PC-9 (cell line): ENCODE data around the gene MAPT. TPM values are rescaled to one million over a fixed set of nuclear protein-coding genes. Genes with fewer than 3 reads are reported as not detected.

Experiments used
- BruUV-seq: library from RNA; stranded (reverse); fragments of 400-500 nt; replicated peaks from 2 replicates; lab custom pipeline; 2021; lab: Mats Ljungman, UMichigan
- CTCF ChIA-PET: fragments of 300-600 bp; sonication (Branson Sonifier 250); formaldehyde crosslinking; loops from one replicate; lab custom pipeline; 2022; ENCODE audit warnings: antibody characterized with exemption; lab: Charles Lee
- POLR2A ChIA-PET: fragments of 300-600 bp; sonication (Branson Sonifier 250); formaldehyde crosslinking; loops from one replicate; lab custom pipeline; 2022; ENCODE audit warnings: antibody characterized with exemption; ENCODE audit not compliant: unreplicated experiment; lab: Charles Lee
- DNase-seq, 2 experiments: peaks; one replicate each; pipeline versions ENCODE4 v3.0.0 to v3.0.0-alpha.2; 2015 to 2022; ENCODE audit warnings: mixed read lengths in 1 of 2
- H2AFZ ChIP-seq: fragments of 200-600 bp; sonication (generic); 2 replicates; pipeline ENCODE4 v1.8.1; 2017; ENCODE audit warnings: antibody characterized with exemption
- H3F3A ChIP-seq: fragments of 200-600 bp; sonication (generic); 2 replicates; pipeline ENCODE4 v1.8.1; 2017; ENCODE audit warnings: antibody characterized with exemption, mild to moderate bottlenecking, low read depth; ENCODE audit not compliant: insufficient read depth
- H3K27ac ChIP-seq: fragments of 200-600 bp; sonication (generic); 2 replicates; pipeline ENCODE4 v1.6.1; 2016; ENCODE audit warnings: mixed run types
- H3K27me3 ChIP-seq: fragments of 200-600 bp; sonication (generic); 2 replicates; pipeline ENCODE4 v1.6.1; 2016; ENCODE audit warnings: low read depth, mixed run types; ENCODE audit not compliant: insufficient read depth
- H3K36me3 ChIP-seq: fragments of 200-600 bp; sonication (generic); 2 replicates; pipeline ENCODE4 v1.6.1; 2016; ENCODE audit warnings: low read depth, mixed run types
- H3K4me1 ChIP-seq: fragments of 200-600 bp; sonication (generic); replicated peaks from 2 replicates; pipeline ENCODE4 v1.6.1; 2016; ENCODE audit warnings: mixed run types; ENCODE audit not compliant: insufficient read depth
- H3K4me2 ChIP-seq: fragments of 200-600 bp; sonication (generic); 2 replicates; pipeline ENCODE4 v1.6.1; 2017; ENCODE audit warnings: mixed run types
- H3K4me3 ChIP-seq: fragments of 200-600 bp; sonication (generic); 2 replicates; pipeline ENCODE4 v1.6.1; 2016; ENCODE audit warnings: mixed run types
- H3K79me2 ChIP-seq: fragments of 200-600 bp; sonication (generic); 2 replicates; pipeline ENCODE4 v1.6.1; 2017; ENCODE audit warnings: low read depth, mixed run types
- H3K9me2 ChIP-seq: fragments of 200-600 bp; sonication (generic); 2 replicates; pipeline ENCODE4 v1.8.1; 2017; ENCODE audit warnings: mild to moderate bottlenecking; ENCODE audit not compliant: insufficient read depth
- H3K9me3 ChIP-seq: fragments of 200-600 bp; sonication (generic); 2 replicates; pipeline ENCODE4 v1.8.1; 2016; ENCODE audit warnings: low read depth; ENCODE audit not compliant: insufficient read depth
- H4K20me1 ChIP-seq: fragments of 200-600 bp; sonication (generic); 2 replicates; pipeline ENCODE4 v1.8.1; 2017; ENCODE audit not compliant: insufficient read depth
- CTCF ChIP-seq: fragments of 200-600 bp; sonication (generic); conservative IDR thresholded peaks from 2 replicates; pipeline ENCODE4 v1.6.1; 2017; ENCODE audit warnings: mixed run types, antibody characterized with exemption, mild to moderate bottlenecking, moderate library complexity
- EZH2 ChIP-seq: fragments of 200-600 bp; sonication (generic); IDR thresholded peaks from 2 replicates; pipeline ENCODE4 v1.8.0; 2017; ENCODE audit warnings: antibody characterized with exemption, low read depth
- intact Hi-C: fragments of 100-400 bp; cut with micrococcal nuclease; formaldehyde crosslinking; loops from one replicate; pipeline ENCODE4 v1.10.0; 2022; ENCODE audit not compliant: unreplicated experiment
- total RNA-seq: library from RNA; stranded (reverse); gene quantifications from 2 replicates; pipeline ENCODE4 v1.2.3, GENCODE V29; 2021

MAPT gene
- total RNA-seq, 1 experiment from 2014 or later, result 0.85 TPM

- TF ChIP-seq EZH2, result no peak
- TF ChIP-seq CTCF, result no peak; the same call in 1 of the 2 replicates
- POLR2A ChIA-PET, result no interaction called here
Measured at GRCh38 chr17:45971698-45972141, 77.4 kb downstream of the MAPT start.

GRCh38 chr17:45972531-45972930, 78.2 kb downstream of the MAPT start:
- Histone ChIP-seq H2AFZ (no peak overlapping the region), H3F3A (no peaks in the 10 kb centered on the region), H3K4me1 (no peaks in the 10 kb centered on the region), H3K9me2 (no peaks in the 10 kb centered on the region), H3K79me2 (no peaks in the 10 kb centered on the region), H3K27me3 (peaks cover 47% of the 10 kb centered on the region), H3K9me3 (no peaks in the 10 kb centered on the region; the same call in 1 of the 2 replicates), H3K4me3 (no peak overlapping the region), H3K4me2 (no peak overlapping the region), H3K27ac (no peak overlapping the region), H4K20me1 (peaks cover 5% of the 10 kb centered on the region; the same call in 1 of the 2 replicates), H3K36me3 (no peaks in the 10 kb centered on the region)
- ChIA-PET CTCF (no interaction called here), POLR2A (no interaction called here)
- TF ChIP-seq CTCF, result no peak
- TF ChIP-seq EZH2, result no peak
- no peak for DNase-seq
- no TSS peak for BruUV-seq
- intact Hi-C loops, result no loop called here

More at GRCh38 chr17:45971698-45972141, 77.4 kb downstream of the MAPT start:
- DNase-seq, result no peak
- peaks cover 56% of the 10 kb centered on the region for H3K27me3 ChIP-seq
- no peaks in the 10 kb centered on the region for H3K4me1 ChIP-seq
- no peaks in the 10 kb centered on the region for H3K36me3 ChIP-seq
- CTCF ChIA-PET, result no interaction called here
- no peaks in the 10 kb centered on the region for H3K9me2 ChIP-seq
- no peak overlapping the region for H3K4me2 ChIP-seq
- no peaks in the 10 kb centered on the region for H3F3A ChIP-seq
- intact Hi-C loops, result no loop called here
- BruUV-seq, result no TSS peak
- no peak overlapping the region for H3K27ac ChIP-seq
- peaks cover 5% of the 10 kb centered on the region; the same call in 1 of the 2 replicates for H4K20me1 ChIP-seq
- no peaks in the 10 kb centered on the region for H3K79me2 ChIP-seq
- no peak overlapping the region for H3K4me3 ChIP-seq
- H2AFZ ChIP-seq, result no peak overlapping the region
- H3K9me3 ChIP-seq, result no peaks in the 10 kb centered on the region; the same call in 1 of the 2 replicates

- H3K36me3 ChIP-seq, result no peaks in the 10 kb centered on the region
- TF ChIP-seq EZH2 (no peak), CTCF (no peak)
- no peak overlapping the region for H2AFZ ChIP-seq
- no TSS peak for BruUV-seq
- no peak overlapping the region for H3K4me2 ChIP-seq
- H3K79me2 ChIP-seq, result no peaks in the 10 kb centered on the region
- no peaks in the 10 kb centered on the region; the same call in 1 of the 2 replicates for H3K9me3 ChIP-seq
- CTCF ChIA-PET, result no interaction called here
- H3F3A ChIP-seq, result no peaks in the 10 kb centered on the region
- intact Hi-C loops, result no loop called here
- DNase-seq, result no peak
- no peaks in the 10 kb centered on the region for H3K9me2 ChIP-seq
- peaks cover 5% of the 10 kb centered on the region; the same call in 1 of the 2 replicates for H4K20me1 ChIP-seq
- POLR2A ChIA-PET, result no interaction called here
- no peaks in the 10 kb centered on the region for H3K4me1 ChIP-seq
- H3K27ac ChIP-seq, result no peak overlapping the region
- no peak overlapping the region for H3K4me3 ChIP-seq
- H3K27me3 ChIP-seq, result peaks cover 40% of the 10 kb centered on the region
Measured at GRCh38 chr17:45973099-45973780, 78.9 kb downstream of the MAPT start.
